ENCODE measurements around the gene COBL.

Gene COBL

DNA sequence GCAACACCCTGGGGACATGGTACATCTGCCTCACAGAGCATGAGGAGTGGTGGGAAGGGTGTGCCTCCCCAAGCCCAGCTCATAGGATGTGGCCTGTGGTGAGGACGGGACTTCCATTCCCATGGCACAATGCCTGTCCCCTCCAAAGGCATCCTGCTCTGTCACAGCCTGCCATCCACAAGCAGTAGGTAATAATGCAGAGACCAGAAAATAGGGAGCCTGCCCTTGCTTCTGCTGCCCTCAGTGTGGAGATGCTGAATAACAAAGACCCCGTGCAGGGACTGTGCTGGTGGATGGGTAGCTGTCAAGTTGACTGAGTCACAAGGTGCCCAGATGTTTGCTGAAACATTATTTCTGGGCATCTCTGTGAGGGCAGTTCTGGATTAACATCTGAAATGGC, 334.0 kb downstream of the COBL start:
- DNase-seq: no peak

DNA sequence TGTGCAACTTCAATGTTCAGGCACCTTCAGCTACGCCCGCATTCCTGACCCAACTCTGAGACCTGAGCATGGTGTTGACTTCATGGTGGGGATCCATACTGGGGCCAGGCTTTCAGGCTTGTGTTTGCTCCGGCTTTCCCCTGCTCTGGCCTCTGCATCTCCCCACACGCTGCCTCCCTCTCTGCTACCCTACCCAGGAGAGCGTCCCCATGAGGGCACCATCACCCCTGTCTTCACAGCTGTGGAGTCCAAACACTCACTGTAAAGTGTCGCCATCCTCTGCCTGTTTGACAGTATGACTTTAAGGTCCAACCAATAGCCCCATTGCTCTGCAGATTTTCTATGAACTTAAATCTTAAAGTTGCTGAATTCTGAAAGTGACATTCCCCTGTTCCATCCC, 334.9 kb downstream of the COBL start:
- DNase-seq: no peak

- no peak for DNase-seq
Observed at GRCh38 chr7:50980411-50980810, 336.2 kb downstream of the COBL start.

DNA sequence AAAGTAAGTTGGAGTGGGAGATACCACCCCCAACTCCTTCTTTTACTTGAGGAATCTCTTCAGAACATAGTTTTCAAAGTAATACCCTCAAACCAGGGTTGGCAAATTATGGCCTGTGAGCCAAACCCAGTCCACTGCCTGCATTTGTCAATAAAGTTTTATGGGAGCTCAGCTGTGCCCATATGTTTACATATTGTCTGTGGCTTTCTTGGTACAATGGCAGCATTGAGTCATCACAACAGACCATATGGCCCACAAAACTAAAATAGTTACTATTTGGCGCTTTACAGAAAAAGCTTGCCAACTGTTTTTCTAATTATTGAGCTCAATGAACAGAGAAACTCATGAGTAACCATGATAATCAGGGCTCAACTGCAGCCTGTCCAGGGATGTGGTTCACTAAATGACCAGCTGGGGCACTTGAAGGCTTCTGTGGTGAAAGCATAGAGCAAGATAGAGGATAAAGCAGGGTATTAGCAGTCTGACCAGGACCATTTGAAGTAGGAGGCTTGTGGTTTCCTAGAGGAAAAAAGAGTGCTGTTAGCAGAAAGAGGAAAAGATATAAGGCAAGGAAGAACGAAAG, 337.9 kb downstream of the COBL start:
- no peak for DNase-seq

DNA sequence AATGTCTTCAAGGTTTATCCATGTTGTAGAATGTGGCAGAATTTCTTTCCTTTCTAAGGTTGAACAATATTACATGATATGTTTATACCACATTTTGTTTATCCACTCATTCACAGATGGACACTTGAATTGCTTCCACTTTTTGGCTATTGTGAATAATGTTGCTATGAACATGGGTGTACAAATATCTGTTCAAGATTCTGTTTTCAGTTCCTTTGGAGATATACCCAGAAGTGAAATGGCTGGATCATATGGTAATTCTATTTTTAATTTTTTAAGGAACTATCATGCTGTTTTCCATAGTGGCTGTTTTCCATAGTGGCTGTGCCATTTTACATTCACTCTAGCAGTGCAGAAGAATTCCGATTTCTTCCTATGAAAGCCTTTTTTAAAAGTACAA, 339.2 kb downstream of the COBL start:
- no peak for DNase-seq

DNA sequence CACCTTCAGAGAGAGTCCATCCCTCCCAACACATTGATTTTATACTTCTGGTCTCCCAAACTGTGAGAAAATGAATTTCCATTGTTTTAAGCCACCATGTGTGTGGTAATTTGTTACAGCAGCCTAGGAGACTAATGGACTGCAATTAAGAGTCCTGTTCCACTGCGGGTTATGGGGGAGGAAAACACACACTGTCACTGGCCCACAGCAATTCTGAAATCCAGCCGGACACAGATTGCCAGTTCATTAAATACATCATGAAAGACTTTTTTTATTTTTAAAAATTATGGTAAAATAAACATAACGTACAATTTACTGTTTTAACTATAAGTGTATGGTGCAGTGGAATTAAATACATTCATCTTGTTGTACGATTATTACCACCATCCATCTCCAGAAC, 340.5 kb downstream of the COBL start:
- DNase-seq: no peak

- DNase-seq: no peak
Observed at GRCh38 chr7:50974240-50974639, 342.4 kb downstream of the COBL start.

DNA sequence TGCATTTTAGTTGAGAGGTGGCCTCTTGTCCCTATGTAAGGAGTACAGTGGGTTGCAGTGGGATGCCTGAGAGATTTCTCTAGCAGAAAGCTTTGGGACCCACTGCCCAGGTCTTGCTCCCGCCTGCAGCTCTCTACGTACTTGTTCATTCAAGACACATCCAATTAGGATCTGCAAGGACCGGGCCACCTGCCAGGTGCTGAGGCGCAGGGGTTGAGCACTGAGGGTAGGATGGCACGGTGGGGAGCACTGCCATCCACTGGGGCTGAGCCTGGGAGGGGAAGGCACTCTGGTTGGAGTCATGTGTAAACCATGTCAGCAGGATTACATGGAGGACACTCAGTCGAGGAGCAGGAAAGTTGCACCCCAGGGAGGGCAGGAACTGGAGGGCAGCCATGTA, 342.8 kb downstream of the COBL start:
- no peak for DNase-seq

DNA sequence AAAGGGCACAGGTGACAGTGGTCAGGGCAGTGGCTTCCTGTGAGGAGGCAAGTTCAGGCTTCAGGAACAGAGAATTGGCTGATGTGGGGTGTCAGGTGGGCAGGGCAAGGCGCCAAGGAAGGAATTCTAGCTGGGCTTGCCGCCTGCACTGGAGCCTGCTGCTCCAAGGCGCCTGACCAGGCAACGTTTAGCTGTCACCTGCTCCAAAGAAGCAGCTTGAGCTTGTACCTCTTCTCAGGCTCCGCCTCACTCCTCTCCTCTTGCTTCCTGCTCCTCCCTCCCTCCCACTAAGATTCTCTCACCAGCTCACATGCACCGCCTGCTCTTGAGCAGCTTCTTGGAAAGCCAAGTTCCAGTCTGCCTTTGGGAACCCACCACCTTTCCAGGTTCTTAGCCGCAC, 346.5 kb downstream of the COBL start:
- DNase-seq: no peak
